PFSK-1 (cell line): ENCODE results near the gene SEMA3E.

Source experiments
- FOXP2 ChIP-seq: optimal IDR thresholded peaks from 2 replicates; pipeline ENCODE3; 2011; ENCODE audit warnings: borderline replicate concordance, control low read depth, inconsistent platforms; ENCODE audit not compliant: insufficient read depth; ENCODE audit errors: extremely low read length, extremely low read depth
- POLR2AphosphoS5 ChIP-seq: IDR thresholded peaks from 2 replicates; pipeline ENCODE4 v1.6.1; 2012; ENCODE audit warnings: low read depth, mild to moderate bottlenecking, control low read depth, low read length, moderate library complexity
- SIN3A ChIP-seq: IDR thresholded peaks from 2 replicates; pipeline ENCODE4 v1.6.1; 2012; ENCODE audit warnings: mild to moderate bottlenecking, low read length, moderate library complexity, borderline replicate concordance; ENCODE audit not compliant: insufficient read depth
- TAF1 ChIP-seq: IDR thresholded peaks from 2 replicates; pipeline ENCODE4 v1.6.1; 2012; ENCODE audit warnings: low read length, control low read depth, borderline replicate concordance; ENCODE audit not compliant: insufficient read depth
- TF ChIP-seq, protein P1 (sequence below), 2 experiments: IDR thresholded peaks; 2 replicates each; pipeline versions ENCODE4 v1.6.1 to v1.8.0; 2011 to 2012; ENCODE audit warnings: low read depth in 2 of 2, low read length in 2 of 2, control low read depth in 1 of 2, inconsistent platforms in 1 of 2, mild to moderate bottlenecking in 1 of 2, moderate library complexity in 1 of 2; ENCODE audit not compliant: insufficient read depth in 1 of 2

DNA sequence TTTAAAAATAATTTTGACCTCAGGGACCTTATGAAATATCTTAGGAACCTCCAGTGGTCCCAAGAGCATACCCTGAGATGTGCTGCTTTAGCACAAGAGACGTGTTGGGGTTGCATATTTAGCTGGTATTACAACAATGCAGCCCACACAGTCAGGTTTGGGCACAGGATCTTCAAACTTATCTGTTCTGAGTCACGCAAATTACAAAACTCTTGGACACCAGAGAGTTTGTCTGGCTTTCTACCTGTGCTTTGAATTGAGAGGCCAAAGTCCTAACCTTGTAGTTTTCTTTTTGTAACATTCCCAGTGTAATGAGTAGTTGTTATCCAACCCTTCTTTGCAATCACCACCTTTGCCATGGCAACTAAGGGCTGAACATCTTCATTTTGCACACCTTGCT, 322.7 kb downstream of the SEMA3E start:
- TF ChIP-seq, protein P1, sequence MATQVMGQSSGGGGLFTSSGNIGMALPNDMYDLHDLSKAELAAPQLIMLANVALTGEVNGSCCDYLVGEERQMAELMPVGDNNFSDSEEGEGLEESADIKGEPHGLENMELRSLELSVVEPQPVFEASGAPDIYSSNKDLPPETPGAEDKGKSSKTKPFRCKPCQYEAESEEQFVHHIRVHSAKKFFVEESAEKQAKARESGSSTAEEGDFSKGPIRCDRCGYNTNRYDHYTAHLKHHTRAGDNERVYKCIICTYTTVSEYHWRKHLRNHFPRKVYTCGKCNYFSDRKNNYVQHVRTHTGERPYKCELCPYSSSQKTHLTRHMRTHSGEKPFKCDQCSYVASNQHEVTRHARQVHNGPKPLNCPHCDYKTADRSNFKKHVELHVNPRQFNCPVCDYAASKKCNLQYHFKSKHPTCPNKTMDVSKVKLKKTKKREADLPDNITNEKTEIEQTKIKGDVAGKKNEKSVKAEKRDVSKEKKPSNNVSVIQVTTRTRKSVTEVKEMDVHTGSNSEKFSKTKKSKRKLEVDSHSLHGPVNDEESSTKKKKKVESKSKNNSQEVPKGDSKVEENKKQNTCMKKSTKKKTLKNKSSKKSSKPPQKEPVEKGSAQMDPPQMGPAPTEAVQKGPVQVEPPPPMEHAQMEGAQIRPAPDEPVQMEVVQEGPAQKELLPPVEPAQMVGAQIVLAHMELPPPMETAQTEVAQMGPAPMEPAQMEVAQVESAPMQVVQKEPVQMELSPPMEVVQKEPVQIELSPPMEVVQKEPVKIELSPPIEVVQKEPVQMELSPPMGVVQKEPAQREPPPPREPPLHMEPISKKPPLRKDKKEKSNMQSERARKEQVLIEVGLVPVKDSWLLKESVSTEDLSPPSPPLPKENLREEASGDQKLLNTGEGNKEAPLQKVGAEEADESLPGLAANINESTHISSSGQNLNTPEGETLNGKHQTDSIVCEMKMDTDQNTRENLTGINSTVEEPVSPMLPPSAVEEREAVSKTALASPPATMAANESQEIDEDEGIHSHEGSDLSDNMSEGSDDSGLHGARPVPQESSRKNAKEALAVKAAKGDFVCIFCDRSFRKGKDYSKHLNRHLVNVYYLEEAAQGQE (IDR thresholded peaks at IDR 0.05; ENCODE audit: insufficient read depth in 1 of 2, low read depth in 2 of 2, low read length in 2 of 2) = no peak
- TF ChIP-seq SIN3A (no peak), POLR2AphosphoS5 (no peak), TAF1 (no peak), FOXP2 (no peak)
